MM.1S (cell line): ENCODE data around the gene CD81.

Experiments used
- EZH2 ChIP-seq: fragments of 300-600 bp; sonication (generic); optimal IDR thresholded peaks from 2 replicates; pipeline ENCODE3; 2017; ENCODE audit warnings: low read depth, mild to moderate bottlenecking, antibody characterized with exemption, low read length, mixed read lengths
- EZH2phosphoT487 ChIP-seq: fragments of 300-600 bp; sonication (generic); IDR thresholded peaks from 2 replicates; pipeline ENCODE4 v1.6.1; 2018; ENCODE audit warnings: antibody characterized with exemption, low read length
- TF ChIP-seq, protein P1 (sequence below): fragments of 300-600 bp; sonication (generic); IDR thresholded peaks from 2 replicates; pipeline ENCODE4 v1.5.1; 2016; ENCODE audit warnings: antibody characterized with exemption, low read length, mixed read lengths

DNA sequence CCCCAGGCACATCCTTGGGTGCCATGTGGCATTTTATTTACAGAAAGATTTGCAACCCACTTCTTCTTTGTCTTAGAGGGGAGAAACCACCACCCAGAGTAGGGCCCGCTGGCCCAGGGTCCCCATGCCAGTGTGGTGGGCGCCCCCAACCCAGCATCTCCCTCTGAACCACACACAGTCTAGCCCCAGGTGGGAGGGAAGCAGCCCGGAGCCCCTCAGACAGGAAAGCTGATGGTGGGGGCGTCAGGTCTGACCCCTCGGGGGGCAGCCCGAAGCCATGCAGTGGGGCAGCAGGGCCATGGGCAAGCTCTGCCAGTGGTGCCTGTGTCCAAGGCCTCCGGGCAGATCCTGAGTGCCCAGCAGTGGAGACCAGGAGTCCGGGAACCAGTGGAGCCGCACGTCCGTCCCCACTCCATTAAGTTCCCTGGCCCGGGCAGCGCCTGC, 55.5 kb downstream of the CD81 start:
- TF ChIP-seq, protein P1, sequence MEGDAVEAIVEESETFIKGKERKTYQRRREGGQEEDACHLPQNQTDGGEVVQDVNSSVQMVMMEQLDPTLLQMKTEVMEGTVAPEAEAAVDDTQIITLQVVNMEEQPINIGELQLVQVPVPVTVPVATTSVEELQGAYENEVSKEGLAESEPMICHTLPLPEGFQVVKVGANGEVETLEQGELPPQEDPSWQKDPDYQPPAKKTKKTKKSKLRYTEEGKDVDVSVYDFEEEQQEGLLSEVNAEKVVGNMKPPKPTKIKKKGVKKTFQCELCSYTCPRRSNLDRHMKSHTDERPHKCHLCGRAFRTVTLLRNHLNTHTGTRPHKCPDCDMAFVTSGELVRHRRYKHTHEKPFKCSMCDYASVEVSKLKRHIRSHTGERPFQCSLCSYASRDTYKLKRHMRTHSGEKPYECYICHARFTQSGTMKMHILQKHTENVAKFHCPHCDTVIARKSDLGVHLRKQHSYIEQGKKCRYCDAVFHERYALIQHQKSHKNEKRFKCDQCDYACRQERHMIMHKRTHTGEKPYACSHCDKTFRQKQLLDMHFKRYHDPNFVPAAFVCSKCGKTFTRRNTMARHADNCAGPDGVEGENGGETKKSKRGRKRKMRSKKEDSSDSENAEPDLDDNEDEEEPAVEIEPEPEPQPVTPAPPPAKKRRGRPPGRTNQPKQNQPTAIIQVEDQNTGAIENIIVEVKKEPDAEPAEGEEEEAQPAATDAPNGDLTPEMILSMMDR, result no peak
- no peak for TF ChIP-seq EZH2phosphoT487
- no peak for TF ChIP-seq EZH2
